Smooth muscle cell (in vitro differentiated cells): ENCODE measurements around the gene HIPK4. TPM values are rescaled to one million over a fixed set of nuclear protein-coding genes. Genes with fewer than 3 reads are reported as not detected.

Source experiments
- DNase-seq: peaks from one replicate; lab custom pipeline; 2025; ENCODE audit not compliant: unreplicated experiment; lab: John Stamatoyannopoulos, UW
- H2AFZ ChIP-seq: fragments of 200-600 bp; sonication (generic); 2 replicates; pipeline ENCODE4 v1.6.0; 2016; ENCODE audit warnings: antibody characterized with exemption, low read depth, mild to moderate bottlenecking
- H3F3A ChIP-seq: fragments of 200-600 bp; sonication (generic); 2 replicates; pipeline ENCODE4 v1.6.0; 2017; ENCODE audit warnings: antibody characterized with exemption, low read depth
- H3K27ac ChIP-seq: fragments of 200-600 bp; sonication (generic); 2 replicates; pipeline ENCODE4 v1.5.1; 2016; ENCODE audit warnings: low read depth, mild to moderate bottlenecking
- H3K27me3 ChIP-seq: fragments of 200-600 bp; sonication (generic); 2 replicates; pipeline ENCODE4 v1.6.1; 2016; ENCODE audit warnings: low read depth, mild to moderate bottlenecking
- H3K36me3 ChIP-seq: fragments of 200-600 bp; sonication (generic); 2 replicates; pipeline ENCODE4 v1.5.1; 2016; ENCODE audit warnings: low read depth
- H3K4me1 ChIP-seq: fragments of 200-600 bp; sonication (generic); 2 replicates; pipeline ENCODE4 v1.5.1; 2016; ENCODE audit warnings: low read depth
- H3K4me2 ChIP-seq: fragments of 200-600 bp; sonication (generic); 2 replicates; pipeline ENCODE4 v1.6.0; 2016; ENCODE audit warnings: mild to moderate bottlenecking
- H3K4me3 ChIP-seq: fragments of 200-600 bp; sonication (generic); 2 replicates; pipeline ENCODE4 v1.5.1; 2016; ENCODE audit warnings: mild to moderate bottlenecking
- H3K79me2 ChIP-seq: fragments of 200-600 bp; sonication (generic); 2 replicates; pipeline ENCODE4 v1.6.0; 2016; ENCODE audit warnings: low read depth, mild to moderate bottlenecking
- H3K9ac ChIP-seq: fragments of 200-600 bp; sonication (generic); 2 replicates; pipeline ENCODE4 v1.6.0; 2016; ENCODE audit warnings: low read depth
- H3K9me3 ChIP-seq: fragments of 200-600 bp; sonication (generic); replicated peaks from 2 replicates; pipeline ENCODE4 v1.5.1; 2016; ENCODE audit warnings: low read depth
- H4K20me1 ChIP-seq: fragments of 200-600 bp; sonication (generic); 2 replicates; pipeline ENCODE4 v1.6.0; 2016; ENCODE audit warnings: low read depth
- WGBS: methylation state at CpG from one replicate; pipeline ENCODE4 v1.1.7; 2016; ENCODE audit warnings: low lambda C conversion rate; 5-methylcytosine and 5-hydroxymethylcytosine counted together
- polyA plus RNA-seq: library from polyadenylated mRNA; unstranded; fragments of >200 nt; fragmentation: Nextera tagmentation; extraction: Ambion mirVana; gene quantifications from 2 replicates; pipeline ENCODE4 v1.2.1, GENCODE V29; 2016
- total RNA-seq: library from RNA; depleted of rRNA; stranded (reverse); fragments of >200 nt; gene quantifications from 2 replicates; pipeline ENCODE4 v1.2.3, GENCODE V29; 2014
- TF ChIP-seq, protein P1 (sequence below): fragments of 200-600 bp; sonication (generic); IDR thresholded peaks from 2 replicates; pipeline ENCODE4 v1.5.1; 2017; ENCODE audit warnings: borderline replicate concordance, mild to moderate bottlenecking, antibody characterized with exemption; ENCODE audit not compliant: insufficient read depth, poor library complexity, severe bottlenecking

Gene HIPK4
- total and polyA plus RNA-seq, 2 experiments from 2014 or later: 0.32 TPM; not detected in 1

DNA sequence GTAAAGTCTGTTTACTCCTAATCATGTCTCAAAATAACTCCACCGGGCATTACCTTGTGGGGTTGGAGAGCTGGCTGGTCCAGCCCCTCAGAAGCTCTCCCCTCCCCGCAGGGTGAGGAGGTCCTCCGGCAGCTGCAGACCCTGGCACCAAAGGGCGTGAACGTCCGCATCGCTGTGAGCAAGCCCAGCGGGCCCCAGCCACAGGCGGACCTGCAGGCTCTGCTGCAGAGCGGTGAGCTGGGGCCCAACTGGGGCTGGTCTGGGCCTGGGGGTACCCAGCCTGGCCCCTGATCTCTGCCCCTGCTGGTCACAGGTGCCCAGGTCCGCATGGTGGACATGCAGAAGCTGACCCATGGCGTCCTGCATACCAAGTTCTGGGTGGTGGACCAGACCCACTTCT, 20.2 kb downstream of the HIPK4 start:
- Histone ChIP-seq H3K4me1 (peaks cover 13% of the 10 kb centered on the region), H3K4me2 (no peak overlapping the region), H3K36me3 (no peaks in the 10 kb centered on the region), H4K20me1 (peaks cover 28% of the 10 kb centered on the region), H3K4me3 (no peak overlapping the region), H3K9ac (no peak overlapping the region), H3K27me3 (no peaks in the 10 kb centered on the region), H3F3A (no peaks in the 10 kb centered on the region), H3K79me2 (no peaks in the 10 kb centered on the region), H3K27ac (no peak overlapping the region), H2AFZ (no peak overlapping the region), H3K9me3 (no peaks in the 10 kb centered on the region)
- over 99% methylated on average over 12 of the region's 12 CpGs for WGBS
- no peak for DNase-seq
- TF ChIP-seq, protein P1, sequence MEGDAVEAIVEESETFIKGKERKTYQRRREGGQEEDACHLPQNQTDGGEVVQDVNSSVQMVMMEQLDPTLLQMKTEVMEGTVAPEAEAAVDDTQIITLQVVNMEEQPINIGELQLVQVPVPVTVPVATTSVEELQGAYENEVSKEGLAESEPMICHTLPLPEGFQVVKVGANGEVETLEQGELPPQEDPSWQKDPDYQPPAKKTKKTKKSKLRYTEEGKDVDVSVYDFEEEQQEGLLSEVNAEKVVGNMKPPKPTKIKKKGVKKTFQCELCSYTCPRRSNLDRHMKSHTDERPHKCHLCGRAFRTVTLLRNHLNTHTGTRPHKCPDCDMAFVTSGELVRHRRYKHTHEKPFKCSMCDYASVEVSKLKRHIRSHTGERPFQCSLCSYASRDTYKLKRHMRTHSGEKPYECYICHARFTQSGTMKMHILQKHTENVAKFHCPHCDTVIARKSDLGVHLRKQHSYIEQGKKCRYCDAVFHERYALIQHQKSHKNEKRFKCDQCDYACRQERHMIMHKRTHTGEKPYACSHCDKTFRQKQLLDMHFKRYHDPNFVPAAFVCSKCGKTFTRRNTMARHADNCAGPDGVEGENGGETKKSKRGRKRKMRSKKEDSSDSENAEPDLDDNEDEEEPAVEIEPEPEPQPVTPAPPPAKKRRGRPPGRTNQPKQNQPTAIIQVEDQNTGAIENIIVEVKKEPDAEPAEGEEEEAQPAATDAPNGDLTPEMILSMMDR: no peak

- H3F3A ChIP-seq: no peaks in the 10 kb centered on the region
- DNase-seq: no peak
- no peak overlapping the region for H3K9ac ChIP-seq
- no peaks in the 10 kb centered on the region for H3K36me3 ChIP-seq
- H3K4me2 ChIP-seq: no peak overlapping the region
- no peak overlapping the region for H3K4me3 ChIP-seq
- H4K20me1 ChIP-seq: peaks cover 28% of the 10 kb centered on the region
- WGBS: 92% methylated on average over 15 of the region's 16 CpGs
- H3K27ac ChIP-seq: peak overlapping the region; percentile 55
- no peaks in the 10 kb centered on the region for H3K79me2 ChIP-seq
- TF ChIP-seq, protein P1: no peak
- no peak overlapping the region for H2AFZ ChIP-seq
- H3K27me3 ChIP-seq: no peaks in the 10 kb centered on the region
- peaks cover 13% of the 10 kb centered on the region for H3K4me1 ChIP-seq
- H3K9me3 ChIP-seq: no peaks in the 10 kb centered on the region
Measured at GRCh38 chr19:40367577-40368434, 22.2 kb downstream of the HIPK4 start.

DNA sequence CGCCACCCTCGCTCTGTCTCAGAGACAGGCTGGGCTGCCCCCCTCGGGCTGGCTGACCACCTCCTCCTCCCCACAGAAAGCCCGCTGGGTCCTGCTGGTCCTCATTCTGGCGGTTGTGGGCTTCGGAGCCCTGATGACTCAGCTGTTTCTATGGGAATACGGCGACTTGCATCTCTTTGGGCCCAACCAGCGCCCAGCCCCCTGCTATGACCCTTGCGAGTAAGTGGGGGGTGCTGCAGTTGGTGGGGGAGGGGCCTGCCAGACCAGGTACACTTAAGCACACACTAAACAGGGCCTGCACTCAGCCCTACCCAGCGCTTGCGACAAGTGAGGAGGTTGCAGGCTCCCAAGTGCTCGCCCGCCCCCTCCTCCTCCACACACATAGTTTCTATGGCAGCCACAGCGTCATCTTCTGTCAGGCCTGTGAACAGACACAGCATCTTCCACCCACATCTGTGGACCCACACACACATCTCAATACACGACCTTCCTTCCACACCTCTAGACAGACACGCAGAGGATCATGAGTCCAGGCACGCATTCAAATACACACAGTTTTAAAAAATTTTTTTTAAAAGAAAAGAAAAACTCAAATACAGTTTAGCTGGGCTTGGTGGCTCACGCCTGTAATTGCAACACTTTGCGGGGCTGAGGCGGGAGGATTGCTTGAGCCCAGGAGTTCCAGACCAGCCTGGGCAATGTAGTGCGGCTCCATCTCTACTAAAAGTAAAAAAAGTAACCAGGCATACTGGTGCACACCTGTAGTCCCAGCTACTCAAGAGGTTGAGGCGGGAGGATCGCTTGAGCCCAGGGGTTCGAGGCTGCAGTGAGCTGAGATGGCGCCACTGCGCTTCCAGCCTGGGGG, 23.1 kb downstream of the HIPK4 start:
- H3K79me2 ChIP-seq: no peaks in the 10 kb centered on the region
- no peaks in the 10 kb centered on the region for H3F3A ChIP-seq
- H3K9me3 ChIP-seq: no peaks in the 10 kb centered on the region
- WGBS: 42% methylated on average over 27 of the region's 27 CpGs
- TF ChIP-seq, protein P1: no peak
- H3K27me3 ChIP-seq: no peaks in the 10 kb centered on the region
- peak; percentile 19 for DNase-seq
- peak overlapping the region; percentile 78 for H3K9ac ChIP-seq
- no peaks in the 10 kb centered on the region for H3K36me3 ChIP-seq
- H3K27ac ChIP-seq: peak overlapping the region; percentile 55
- H3K4me3 ChIP-seq: peak overlapping the region; percentile 56
- H3K4me2 ChIP-seq: peak overlapping the region; percentile 88
- H2AFZ ChIP-seq: no peak overlapping the region
- H3K4me1 ChIP-seq: peaks cover 13% of the 10 kb centered on the region
- peaks cover 28% of the 10 kb centered on the region for H4K20me1 ChIP-seq
